HG03457 (cell line): ENCODE data around the gene LTBP1.
"Not testable (repeated sequence)": the region's sequence is repeated elsewhere in the genome, so short reads cannot be mapped to it uniquely, and the experiment has no call there.

Source experiments
- ATAC-seq: cut with Tn5 transposase; IDR thresholded peaks from one replicate; pipeline ENCODE4 v1.9.1; 2021; ENCODE audit warnings: moderate number of reproducible peaks; ENCODE audit not compliant: unreplicated experiment

Gene LTBP1

DNA sequence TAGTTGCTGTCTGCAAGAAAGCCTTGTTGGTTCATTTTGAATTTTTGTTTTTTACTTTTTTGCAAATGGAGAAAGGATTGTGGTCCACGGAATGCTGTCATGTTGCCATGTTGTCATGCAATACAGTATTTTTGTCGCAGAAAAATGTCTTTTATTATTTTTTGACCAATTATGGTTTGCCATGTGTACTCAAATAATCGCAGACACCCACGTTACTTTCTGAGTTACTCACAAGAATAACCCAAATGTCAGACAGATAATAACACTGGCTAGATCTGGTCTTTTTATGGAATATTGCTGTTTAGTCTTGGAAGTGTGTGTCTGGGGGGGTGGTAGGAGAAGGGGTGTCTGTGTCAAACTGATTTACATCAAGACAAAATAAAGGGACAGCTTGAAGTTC, 188.9 kb downstream of the LTBP1 start:
- ATAC-seq = no peak

DNA sequence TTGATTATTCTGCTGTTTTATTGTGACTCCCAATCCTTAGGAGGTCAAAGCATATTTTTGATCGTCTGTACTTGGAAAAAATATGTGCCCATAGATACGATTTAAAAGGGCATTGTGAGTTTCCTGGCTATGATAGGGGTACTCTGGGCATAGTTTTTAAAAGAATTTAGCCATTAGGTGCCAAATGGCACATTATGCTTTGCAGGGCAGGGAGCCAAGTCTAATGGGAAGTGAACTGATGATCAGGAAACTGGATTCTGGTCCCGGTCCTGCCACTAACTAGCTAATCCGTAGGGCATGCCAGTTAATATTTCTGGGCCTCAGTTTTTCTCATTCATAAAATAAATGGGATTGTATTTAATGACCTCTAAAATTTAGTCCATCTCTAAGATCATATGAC, 189.3 kb downstream of the LTBP1 start:
- ATAC-seq = no peak

DNA sequence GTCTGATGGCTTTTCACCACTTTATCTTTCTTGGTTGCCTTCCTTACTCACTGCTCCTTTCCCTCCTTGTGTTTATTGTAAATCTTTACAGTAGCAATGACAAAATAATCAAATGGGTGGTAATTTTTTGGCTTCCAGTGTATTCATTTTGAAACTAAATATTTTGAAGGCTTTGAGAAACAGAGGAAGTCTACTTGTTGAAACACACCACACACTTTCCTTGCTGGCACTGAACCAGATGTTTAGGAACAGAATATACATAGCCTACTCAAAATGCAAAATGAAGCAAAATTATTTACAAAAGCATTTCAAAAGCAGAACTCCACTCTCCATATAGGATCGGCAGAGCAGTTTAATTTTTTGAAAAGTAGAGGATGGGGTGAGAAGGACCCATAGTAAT, 189.8 kb downstream of the LTBP1 start:
- ATAC-seq = no peak

DNA sequence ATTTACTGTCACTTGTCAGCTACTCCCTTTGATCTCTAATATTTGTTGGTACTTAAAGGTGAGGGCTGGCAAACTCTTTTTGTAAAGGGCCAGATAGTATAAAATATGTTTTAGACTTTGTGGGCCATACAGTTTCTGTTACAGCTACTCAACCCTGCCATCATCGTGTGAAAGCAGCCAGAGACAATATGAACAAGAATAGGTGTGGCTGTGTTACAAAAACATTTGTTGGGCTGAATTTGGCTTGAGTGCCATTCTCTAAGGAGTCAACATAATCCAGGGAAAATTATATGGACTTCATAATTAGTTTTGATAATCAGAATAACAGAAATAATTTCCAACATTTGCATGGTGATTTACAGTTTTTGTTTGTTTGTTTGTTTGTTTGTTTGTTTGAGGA, 190.6 kb downstream of the LTBP1 start:
- ATAC-seq = no peak

DNA sequence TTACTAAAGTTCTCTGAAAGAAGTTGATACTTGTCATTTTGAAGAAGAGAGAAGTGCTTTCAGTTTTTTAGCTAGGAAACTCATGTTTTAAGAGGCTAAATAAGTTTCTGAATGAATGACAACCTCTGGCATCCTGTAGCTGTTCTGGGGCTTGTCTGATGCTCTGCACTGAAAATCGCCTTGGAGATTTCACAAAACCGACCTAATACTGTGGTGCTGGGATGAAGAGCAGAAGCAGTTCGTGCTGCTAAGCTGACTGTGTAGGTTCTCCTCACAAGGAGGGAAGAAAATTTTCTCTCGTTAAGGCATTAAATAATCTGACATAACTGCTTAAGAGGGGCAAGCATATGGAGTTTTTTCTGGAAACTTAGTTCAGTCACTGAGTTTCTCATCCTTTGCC, 193.2 kb downstream of the LTBP1 start:
- ATAC-seq = no peak

DNA sequence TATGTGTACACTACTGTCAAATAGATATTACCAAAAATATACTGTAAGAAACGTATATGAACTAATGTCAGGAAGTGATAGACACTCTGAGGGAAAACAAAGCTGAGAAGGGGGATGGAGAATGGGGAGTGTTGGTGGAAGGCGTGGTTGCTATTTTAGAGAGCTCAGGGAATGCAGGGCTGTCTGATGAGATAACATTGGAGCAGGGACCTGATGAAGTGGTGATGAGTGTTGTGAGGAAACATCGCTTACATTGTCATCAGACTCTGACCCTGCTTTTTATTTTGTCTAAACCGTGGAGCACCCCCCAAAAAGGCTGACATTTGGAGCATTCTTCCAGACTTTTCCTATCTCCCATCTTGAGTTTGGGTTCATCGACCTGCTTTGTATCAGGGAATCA, 194.7 kb downstream of the LTBP1 start:
- no peak for ATAC-seq

DNA sequence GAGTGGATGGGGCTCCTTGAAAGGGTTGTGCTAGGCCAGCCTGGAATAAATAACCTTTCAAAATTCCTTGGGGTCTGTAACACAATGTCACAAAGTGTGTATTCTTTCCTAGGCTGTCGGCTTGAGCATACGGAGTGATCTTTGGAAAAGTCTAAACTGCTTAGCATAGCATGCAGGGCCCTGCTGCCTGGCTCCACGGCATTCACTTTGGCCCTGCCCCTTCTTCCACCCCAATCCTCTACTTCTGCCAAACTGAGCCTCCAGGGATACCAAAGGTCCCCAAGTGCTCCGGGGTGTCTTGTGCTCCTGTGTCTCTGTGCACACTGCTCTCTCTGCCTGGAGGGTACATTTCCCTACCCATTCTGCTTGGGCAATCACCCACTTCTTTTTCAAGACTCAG, 196.1 kb downstream of the LTBP1 start:
- ATAC-seq = no peak

DNA sequence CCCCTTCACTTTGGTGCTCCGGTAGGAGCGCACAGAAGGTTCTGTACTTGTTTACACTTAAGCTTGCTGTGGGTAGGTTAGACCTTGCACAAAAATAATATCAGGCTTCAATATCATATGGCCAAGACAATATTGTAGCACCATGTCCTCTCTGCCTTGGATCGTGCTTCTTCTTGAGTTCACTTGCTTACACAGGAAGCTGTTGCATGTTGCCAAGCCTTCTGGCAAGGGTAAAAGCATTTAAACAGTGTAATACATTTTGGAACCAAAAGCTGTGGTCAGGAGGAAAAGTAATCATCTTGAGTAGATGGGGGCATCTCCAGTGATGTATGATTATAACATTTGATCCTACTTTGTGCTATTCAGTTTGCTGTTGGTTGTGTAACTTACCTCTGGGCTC, 197.5 kb downstream of the LTBP1 start:
- ATAC-seq = no peak

DNA sequence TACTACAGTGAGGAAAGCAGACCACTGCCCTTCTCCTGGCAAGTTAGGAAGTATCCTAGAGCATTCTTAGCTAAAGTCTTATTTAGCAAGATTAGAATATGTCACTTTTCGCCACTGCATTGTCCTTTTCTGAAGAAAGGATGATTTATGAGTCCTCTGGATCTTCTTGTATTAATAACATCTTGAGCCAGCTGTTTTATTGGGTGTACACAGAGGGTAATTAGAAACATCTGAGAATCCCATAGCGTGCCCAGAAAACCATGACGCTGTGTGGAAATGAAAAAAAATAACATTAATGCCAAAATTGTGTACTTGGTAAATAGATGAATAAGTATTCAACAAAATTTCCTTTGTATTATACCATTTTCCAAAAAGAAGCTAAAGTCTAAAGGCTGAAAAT, 198.7 kb downstream of the LTBP1 start:
- ATAC-seq = no peak

DNA sequence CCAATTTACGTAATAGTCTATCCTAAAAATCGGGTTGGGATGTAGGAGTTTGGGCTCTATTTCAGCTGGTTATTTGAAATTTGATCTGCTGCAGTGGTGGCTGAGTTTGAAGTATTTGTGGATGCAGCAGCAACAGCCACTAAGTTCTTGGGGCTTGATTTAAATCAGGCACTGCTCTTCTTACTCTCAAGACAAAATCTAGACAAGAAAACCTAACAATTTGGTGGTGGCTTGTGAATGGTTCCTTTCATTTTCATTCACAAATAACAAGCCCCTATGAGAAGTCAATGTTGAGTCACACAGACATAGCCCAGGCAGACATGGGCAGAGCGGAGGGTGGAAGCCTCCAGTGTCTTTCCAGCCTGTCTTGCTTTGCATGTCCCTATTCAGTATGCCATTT, 199.3 kb downstream of the LTBP1 start:
- no peak for ATAC-seq

DNA sequence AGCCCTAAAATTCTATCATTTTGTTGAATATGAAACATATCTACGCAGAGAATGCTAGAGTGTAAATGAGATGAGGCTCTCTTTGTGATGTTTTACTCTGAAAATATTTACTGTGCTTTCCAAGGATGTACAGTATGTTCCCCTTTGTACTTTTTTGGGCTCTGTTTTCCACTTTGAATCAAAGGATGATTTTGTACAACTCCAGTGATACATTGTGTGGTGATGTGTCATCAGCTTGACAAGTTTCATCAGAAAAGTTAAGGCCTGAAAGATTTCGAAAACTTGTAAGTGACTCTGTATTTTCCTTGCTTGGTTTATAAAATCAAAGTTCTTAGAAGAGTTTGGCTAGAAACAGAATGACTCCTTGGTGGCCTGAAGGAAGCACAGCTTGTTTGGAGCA, 206.3 kb downstream of the LTBP1 start:
- no peak for ATAC-seq

DNA sequence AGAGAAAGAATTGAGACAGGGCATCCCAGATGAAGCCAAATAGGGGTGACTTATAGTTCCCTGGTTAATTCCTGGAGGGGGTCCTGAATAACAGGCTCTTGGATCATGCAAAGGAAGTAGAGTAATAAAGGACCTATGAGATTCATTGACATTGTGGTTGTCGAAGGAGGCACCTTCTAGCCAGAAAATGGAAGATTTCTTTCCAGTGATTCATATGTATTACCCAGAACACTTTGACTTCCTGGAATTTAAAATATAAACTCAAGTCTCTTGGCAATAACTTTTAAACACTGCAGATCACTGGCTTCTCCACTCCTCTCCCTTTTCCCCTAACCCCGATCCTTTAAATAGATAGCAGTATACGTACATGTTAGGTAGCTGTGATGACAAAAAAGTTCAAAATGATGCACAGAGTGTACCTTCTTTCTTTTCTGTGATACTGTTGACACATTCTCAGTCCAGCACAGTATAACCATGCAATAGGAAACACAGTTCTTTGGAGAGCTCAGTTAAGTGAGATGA, 211.8 kb downstream of the LTBP1 start:
- no peak for ATAC-seq

DNA sequence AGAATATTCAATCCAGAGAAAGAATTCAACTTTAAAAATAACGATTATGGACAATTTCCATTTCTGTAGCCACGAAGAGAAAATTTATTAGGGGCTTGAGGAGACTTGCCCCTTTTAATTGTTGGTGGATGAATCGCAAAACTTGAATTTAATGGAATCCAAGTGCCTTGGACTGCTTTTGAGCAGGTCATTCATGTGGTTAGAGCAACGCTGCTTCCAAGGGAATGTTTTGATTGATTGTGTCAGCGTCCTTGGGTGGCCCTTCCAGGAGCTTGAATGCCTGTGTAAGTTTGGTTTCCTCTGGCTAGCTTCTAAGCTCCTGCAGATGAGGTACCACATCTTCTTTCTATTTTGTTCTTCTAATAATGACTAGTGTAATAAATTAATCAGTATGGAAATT, 213.4 kb downstream of the LTBP1 start:
- ATAC-seq = no peak

DNA sequence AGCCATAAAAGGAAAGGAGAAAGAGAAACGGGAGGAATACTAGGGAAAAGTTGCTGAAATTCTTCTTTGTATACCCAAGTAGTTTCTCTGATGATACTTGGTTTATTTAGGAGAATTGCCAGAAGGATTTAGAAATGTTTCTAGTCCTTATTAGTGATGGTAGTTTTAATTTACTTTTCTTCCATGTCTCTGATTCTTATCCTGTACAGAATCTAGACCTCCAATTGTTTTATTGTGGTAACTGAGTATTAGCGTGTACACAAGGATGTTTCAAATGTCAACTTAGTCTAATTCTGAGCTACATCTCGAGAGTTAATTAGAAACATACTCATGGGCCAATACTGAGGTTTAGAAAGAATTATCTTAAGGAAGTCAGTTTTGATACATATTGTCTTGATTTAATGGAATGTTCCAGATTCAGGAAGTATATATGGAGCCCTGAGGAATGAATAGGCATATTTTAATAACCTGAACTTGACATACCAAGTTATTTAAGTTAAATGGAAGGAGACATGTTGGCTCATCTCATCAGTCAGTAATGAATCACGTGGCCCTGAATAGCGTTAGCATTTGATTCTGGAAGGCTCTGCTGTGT, 219.6 kb downstream of the LTBP1 start:
- no peak for ATAC-seq

DNA sequence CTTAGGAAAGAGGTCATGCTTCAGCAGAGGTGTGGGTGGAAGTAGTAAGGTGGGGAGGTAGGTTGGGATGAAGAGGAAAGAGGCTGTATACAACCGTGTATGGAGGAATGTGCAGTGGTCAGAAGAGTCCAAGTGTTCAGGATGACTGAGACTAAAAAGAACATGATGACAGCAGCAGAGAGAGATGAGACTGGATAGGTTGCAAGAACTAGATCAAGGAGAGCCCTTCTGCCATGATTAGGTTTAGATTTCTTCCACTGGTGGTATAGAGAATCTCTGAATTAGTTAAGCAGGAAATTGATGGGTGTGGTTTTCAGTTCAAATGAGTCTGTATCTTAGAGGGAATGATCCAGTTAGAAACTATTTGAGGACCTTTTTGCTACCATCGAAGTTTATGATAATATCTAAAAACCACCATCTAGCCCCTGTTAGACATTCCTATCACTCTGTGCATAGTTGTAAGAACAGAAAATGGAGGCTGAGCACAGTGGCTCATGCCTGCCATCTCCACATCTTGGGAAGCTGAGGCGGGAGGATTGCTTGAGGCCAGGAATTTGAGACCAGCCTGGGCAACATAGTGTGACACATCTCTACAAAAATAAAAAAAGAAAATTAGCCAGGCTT, 221.0 kb downstream of the LTBP1 start:
- no peak for ATAC-seq

DNA sequence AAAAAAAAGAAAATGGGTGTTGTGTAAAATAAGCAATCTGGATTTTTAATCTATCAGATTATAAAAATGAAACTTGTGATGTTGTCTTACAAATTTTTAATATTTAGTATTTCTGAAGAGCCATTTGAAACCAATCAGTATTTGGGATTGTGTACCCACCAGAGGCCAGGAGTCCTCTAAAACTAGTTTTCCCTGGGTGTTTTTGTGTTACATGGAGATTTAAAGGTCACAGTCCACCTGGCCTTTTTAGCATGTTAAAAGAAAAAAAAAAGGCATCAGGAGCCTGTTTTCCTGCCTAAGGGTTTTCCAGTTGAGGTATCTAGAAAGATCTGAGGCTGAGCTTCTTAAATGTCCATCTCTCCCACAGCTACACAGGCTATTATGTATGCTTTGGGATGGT, 221.7 kb downstream of the LTBP1 start:
- no peak for ATAC-seq

DNA sequence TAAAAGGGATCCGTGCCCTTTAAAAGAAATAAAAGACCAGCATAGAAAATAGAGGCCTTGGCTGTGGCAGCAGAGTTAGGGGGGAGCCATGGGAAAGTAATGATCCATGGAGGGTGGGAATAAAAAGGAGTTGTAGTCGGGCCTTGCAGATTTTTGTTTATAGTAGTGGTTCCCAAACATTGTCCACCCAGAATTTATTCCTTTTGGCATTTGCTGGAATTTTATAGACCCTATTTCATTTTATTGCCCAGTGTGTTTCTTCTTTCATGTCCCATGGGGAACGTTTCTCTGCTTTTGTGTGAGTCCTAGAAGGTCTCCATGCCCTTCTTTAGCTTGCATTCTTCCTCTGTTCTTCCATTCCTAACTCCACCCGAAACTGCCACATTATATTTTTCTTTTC, 222.2 kb downstream of the LTBP1 start:
- ATAC-seq = no peak

DNA sequence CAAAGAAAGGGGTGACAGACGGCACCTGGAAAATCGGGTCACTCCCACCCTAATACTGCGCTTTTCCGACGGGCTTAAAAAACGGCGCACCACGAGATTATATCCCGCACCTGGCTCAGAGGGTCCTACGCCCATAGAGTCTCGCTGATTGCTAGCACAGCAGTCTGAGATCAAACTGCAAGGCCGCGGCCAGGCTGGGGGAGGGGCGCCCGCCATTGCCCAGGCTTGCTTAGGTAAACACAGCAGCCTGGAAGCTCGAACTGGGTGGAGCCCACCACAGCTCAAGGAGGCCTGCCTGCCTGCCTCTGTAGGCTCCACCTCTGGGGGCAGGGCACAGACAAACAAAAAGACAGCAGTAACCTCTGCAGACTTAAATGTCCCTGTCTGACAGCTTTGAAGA, 223.5 kb downstream of the LTBP1 start:
- ATAC-seq = not testable (repeated sequence)

DNA sequence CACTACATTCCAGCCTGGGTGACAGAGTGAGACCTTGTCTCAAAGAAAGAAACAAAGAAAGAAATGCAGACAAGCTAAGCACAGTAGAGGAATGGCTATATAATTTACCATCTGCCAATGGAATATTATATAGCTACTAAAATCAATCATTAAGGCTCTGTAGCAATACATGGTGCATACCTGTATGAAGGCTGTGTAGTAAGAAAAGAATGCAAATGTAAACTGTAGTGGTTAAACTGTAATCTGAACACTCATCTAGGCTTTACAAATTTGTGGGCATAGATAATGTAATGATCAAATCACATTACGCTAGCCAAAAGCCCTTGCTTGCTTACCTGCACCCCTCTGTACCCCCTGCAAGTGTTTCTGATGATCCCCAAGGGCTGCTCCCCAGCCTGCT, 230.9 kb downstream of the LTBP1 start:
- no peak for ATAC-seq

DNA sequence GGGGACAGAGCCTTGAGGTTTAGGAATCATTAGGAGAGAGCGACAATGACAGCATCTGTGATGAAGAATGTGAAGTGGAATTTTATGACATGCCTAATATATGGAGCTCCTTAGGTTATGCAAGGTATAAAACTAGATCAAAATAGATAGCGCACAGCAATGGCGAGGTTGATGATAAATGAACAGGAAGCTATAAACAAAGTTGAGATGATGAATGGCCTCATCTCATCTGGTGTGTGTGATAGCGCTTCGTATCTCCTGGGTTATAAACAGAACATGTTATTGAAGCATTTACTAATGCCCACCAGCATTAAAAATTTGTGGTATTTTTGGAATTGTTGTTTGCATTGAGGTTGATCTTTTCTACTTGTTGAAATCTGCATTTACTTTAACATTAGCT, 231.5 kb downstream of the LTBP1 start:
- ATAC-seq = no peak

DNA sequence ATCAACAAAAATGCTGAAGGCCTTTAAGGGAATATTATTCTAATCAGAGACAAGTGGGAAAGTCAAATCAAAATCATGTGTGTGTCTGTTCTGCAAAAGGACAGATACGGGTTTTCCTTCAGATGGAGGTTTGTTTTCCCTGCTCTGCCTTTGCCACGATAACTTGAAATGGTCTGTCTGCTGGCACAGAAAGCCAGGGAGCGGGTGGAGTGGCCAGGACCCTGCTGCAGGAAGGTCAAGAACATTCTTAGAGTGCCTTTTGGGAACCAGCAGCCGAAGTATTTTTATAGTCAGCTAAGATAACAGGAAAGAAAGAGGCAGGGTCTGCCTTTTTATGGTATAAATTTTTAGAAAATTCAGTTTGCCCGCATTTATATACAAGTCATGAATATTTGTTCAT, 234.2 kb downstream of the LTBP1 start:
- ATAC-seq = no peak

DNA sequence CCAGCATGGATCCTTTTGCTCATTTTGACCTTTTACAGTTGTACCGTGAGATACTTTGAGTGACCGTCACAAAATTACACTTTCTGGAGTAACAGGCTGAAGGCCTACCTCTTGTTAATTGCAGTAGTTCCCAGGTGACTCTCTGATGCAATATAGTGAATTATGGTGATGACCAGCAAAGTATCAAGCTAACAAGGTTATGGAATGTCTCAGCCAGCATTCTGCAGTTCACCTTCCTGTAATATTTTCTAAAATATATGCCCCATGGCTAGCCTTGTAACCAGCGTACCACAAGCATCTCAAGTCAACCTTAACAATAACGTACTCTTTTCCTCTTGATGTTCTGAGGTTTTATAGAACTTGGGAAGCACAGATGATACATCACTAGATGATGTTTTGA, 234.7 kb downstream of the LTBP1 start:
- ATAC-seq = no peak

DNA sequence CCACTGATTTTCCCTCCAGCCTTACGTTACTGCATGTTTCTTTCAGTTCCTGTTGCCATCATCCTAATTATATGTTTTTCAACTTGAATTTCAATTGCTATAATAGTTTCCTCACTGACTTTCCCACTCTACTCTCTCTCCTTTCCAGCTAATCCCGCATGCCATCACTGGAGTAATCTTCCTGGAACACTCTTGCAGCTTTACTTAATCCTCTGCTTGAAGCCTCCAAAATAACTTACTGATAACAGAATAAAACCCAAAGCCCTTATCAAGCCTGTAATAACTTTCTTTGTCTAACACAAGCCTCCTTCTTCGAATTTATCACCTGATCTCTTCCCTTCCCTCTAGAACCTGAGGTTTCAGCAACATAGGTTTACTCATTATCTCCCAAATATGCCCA, 237.3 kb downstream of the LTBP1 start:
- ATAC-seq = no peak
